K562 (cell line): ENCODE measurements around the gene KLK13. TPM values are rescaled to one million over a fixed set of nuclear protein-coding genes. Genes with fewer than 3 reads are reported as not detected.

ENCODE experiments used
- ATAC-seq: fragments of 200-7000 bp; cut with Tn5 transposase; 3 replicates; pipeline ENCODE4 v1.9.1; 2020; ENCODE audit warnings: moderate library complexity
- BruUV-seq: library from RNA; stranded (reverse); fragments of 400-500 nt; replicated peaks from 2 replicates; lab custom pipeline; 2021; lab: Mats Ljungman, UMichigan
- CTCF ChIA-PET: fragments of 300-600 bp; formaldehyde crosslinking; extraction: SDS; loops from one replicate; lab custom pipeline; 2021; ENCODE audit warnings: low intra/inter-chr PET ratio; lab: Yijun Ruan, JAX
- POLR2A ChIA-PET: fragments of 300-600, 350-650 bp; sonication (Branson Sonifier 250); formaldehyde crosslinking; extraction: SDS; loops from one replicate; lab custom pipeline; 2021; ENCODE audit warnings: antibody characterized with exemption, inconsistent platforms; lab: Yijun Ruan, JAX
- DNase-seq, 4 experiments: peaks; one replicate each; pipeline versions ENCODE4 v3.0.0 to v3.0.0-alpha.2; 2011 to 2018; ENCODE audit warnings: low spot score in 3 of 4, mixed read lengths in 3 of 4; ENCODE audit errors: extremely low read depth in 1 of 4
- FAIRE-seq: peaks from 2 replicates; lab custom pipeline; 2011; peaks lifted over from hg19 to GRCh38; lab: Jason Lieb, UNC
- H2AFZ ChIP-seq: 2 replicates; pipeline ENCODE4 v1.6.0; 2011; ENCODE audit warnings: low read depth, low read length, control low read depth, inconsistent platforms
- H3K27ac ChIP-seq: fragments of 200-600 bp; 3 replicates; pipeline ENCODE4 v1.8.0; 2011; ENCODE audit warnings: low read depth, mild to moderate bottlenecking, control low read depth, inconsistent platforms, low read length, moderate library complexity, mixed read lengths; ENCODE audit errors: extremely low read depth
- H3K27me3 ChIP-seq, 2 experiments: fragments of 300-600 bp in 1 of 2; 2 replicates in 1 of 2; 3 replicates in 1 of 2; pipeline versions ENCODE4 v1.6.0 to v1.8.0; 2011; ENCODE audit warnings: inconsistent platforms in 2 of 2, low read length in 2 of 2, mild to moderate bottlenecking in 1 of 2, mixed read lengths in 1 of 2, moderate library complexity in 1 of 2; ENCODE audit not compliant: control insufficient read depth in 2 of 2, insufficient read depth in 2 of 2
- H3K36me3 ChIP-seq: fragments of 300-600 bp; 3 replicates; pipeline ENCODE4 v1.8.0; 2011; ENCODE audit warnings: mild to moderate bottlenecking, low read length, inconsistent platforms; ENCODE audit not compliant: control insufficient read depth, insufficient read depth
- H3K4me1 ChIP-seq, 2 experiments: fragments of 200-600 bp in 1 of 2; replicated peaks in 1 of 2; 2 replicates in 1 of 2; 3 replicates in 1 of 2; pipeline versions ENCODE4 v1.5.1 to v1.8.0; 2011; ENCODE audit warnings: inconsistent platforms in 2 of 2, low read length in 2 of 2, mild to moderate bottlenecking in 1 of 2, mixed read lengths in 1 of 2, moderate library complexity in 1 of 2; ENCODE audit not compliant: control insufficient read depth in 2 of 2, insufficient read depth in 2 of 2
- H3K4me2 ChIP-seq: 2 replicates; pipeline ENCODE4 v1.6.1; 2011; ENCODE audit warnings: low read length, control low read depth, inconsistent platforms, mixed read lengths; ENCODE audit not compliant: insufficient read depth
- H3K4me3 ChIP-seq: fragments of 200-600 bp; sonication (generic), shearing (Covaris generic); 2 replicates; pipeline ENCODE4 v1.5.1; 2016; ENCODE audit warnings: control low read depth, inconsistent platforms
- H3K79me2 ChIP-seq: fragments of 200-600 bp; 3 replicates; pipeline ENCODE4 v1.8.0; 2011; ENCODE audit warnings: low read length, inconsistent platforms; ENCODE audit not compliant: control insufficient read depth, insufficient read depth
- H3K9ac ChIP-seq, 2 experiments: 2 replicates each; pipeline versions ENCODE4 v1.6.0 to v1.6.1; 2011; ENCODE audit warnings: low read depth in 2 of 2, low read length in 2 of 2, control low read depth in 1 of 2, inconsistent platforms in 1 of 2, mild to moderate bottlenecking in 1 of 2, mixed read lengths in 1 of 2; ENCODE audit not compliant: insufficient read depth in 1 of 2
- H3K9me1 ChIP-seq: one replicate; pipeline ENCODE4 v1.6.0; 2011; ENCODE audit warnings: inconsistent platforms, mild to moderate bottlenecking, low read length, moderate library complexity; ENCODE audit not compliant: control insufficient read depth, insufficient read depth
- H3K9me3 ChIP-seq: replicated peaks from 2 replicates; pipeline ENCODE4 v1.5.1; 2011; ENCODE audit warnings: low read depth, low read length, inconsistent platforms; ENCODE audit not compliant: control insufficient read depth, insufficient read depth
- H4K20me1 ChIP-seq: replicated peaks from 2 replicates; pipeline ENCODE4 v1.6.1; 2011; ENCODE audit warnings: low read length, inconsistent platforms, mixed read lengths; ENCODE audit not compliant: control insufficient read depth, insufficient read depth
- DIDO1 ChIP-seq: fragments of 450-650 bp; IDR thresholded peaks from 2 replicates; pipeline ENCODE4 v1.6.1; 2016; ENCODE audit warnings: low read depth, missing biosample characterization, missing genetic modification characterization
- E2F6 ChIP-seq, 2 experiments: IDR thresholded peaks; 2 replicates each; pipeline ENCODE4 v1.6.1; 2011; ENCODE audit warnings: borderline replicate concordance in 1 of 2, control low read depth in 1 of 2, low read depth in 1 of 2, low read length in 1 of 2, mild to moderate bottlenecking in 1 of 2, mixed read lengths in 1 of 2, moderate library complexity in 1 of 2; ENCODE audit not compliant: insufficient read depth in 1 of 2, insufficient read length in 1 of 2, poor library complexity in 1 of 2, severe bottlenecking in 1 of 2; ENCODE audit errors: extremely low read depth in 1 of 2
- GABPB2 ChIP-seq: fragments of 250-450 bp; sonication (Bioruptor Pico); conservative IDR thresholded peaks from 2 replicates; pipeline ENCODE4 v1.5.1; 2021; ENCODE audit warnings: mild to moderate bottlenecking
- HDGF ChIP-seq: fragments of 450-650 bp; IDR thresholded peaks from 2 replicates; pipeline ENCODE4 v1.6.1; 2016
- MEF2D ChIP-seq: conservative IDR thresholded peaks from 2 replicates; pipeline ENCODE4 v1.6.1; 2016; ENCODE audit warnings: low read depth, missing genetic modification characterization, missing compliant biosample characterization
- NFRKB ChIP-seq: fragments of 450-650 bp; IDR thresholded peaks from 2 replicates; pipeline ENCODE4 v1.6.1; 2016; ENCODE audit warnings: low read depth
- TEAD2 ChIP-seq: fragments of 450-650 bp; IDR thresholded peaks from 2 replicates; pipeline ENCODE4 v1.6.1; 2016; ENCODE audit warnings: missing genetic modification characterization, control low read depth, missing compliant biosample characterization
- TFAP4 ChIP-seq: sonication (generic); formaldehyde crosslinking; IDR thresholded peaks from 2 replicates; pipeline ENCODE4 v1.8.0; 2022; ENCODE audit warnings: missing genetic modification reagents, mild to moderate bottlenecking, moderate library complexity, borderline replicate concordance
- THRA ChIP-seq: fragments of 450-650 bp; IDR thresholded peaks from 2 replicates; pipeline ENCODE4 v1.6.1; 2017; ENCODE audit warnings: mild to moderate bottlenecking, moderate library complexity
- ZNF431 ChIP-seq: sonication (generic); formaldehyde crosslinking; IDR thresholded peaks from 2 replicates; pipeline ENCODE4 v1.8.0; 2022; ENCODE audit warnings: mild to moderate bottlenecking, missing genetic modification reagents
- ZNF644 ChIP-seq: fragments of 200-800 bp; sonication (Bioruptor generic); IDR thresholded peaks from 2 replicates; pipeline ENCODE4 v1.6.1; 2016; ENCODE audit warnings: low read depth, missing genetic modification characterization, missing compliant biosample characterization
- WGBS: fragments of 100-300 bp; shearing (Covaris generic); methylation state at CpG from one replicate; pipeline ENCODE4 v1.1.6; 2016; ENCODE audit warnings: low coverage, mixed read lengths; ENCODE audit not compliant: insufficient coverage; ENCODE audit errors: missing lambda C conversion rate; 5-methylcytosine and 5-hydroxymethylcytosine counted together
- in situ Hi-C: fragments of 300-500 bp; cut with MboI; formaldehyde crosslinking; loops from 4 replicates; pipeline ENCODE4 v1.15.0; 2018; ENCODE audit warnings: inconsistent platforms, mixed read lengths
- intact Hi-C: fragments of 100-400 bp; cut with micrococcal nuclease; formaldehyde crosslinking; loops from 2 replicates; pipeline ENCODE4 v1.14.2; 2022
- polyA plus RNA-seq, 8 experiments: library from polyadenylated mRNA; depleted of rRNA in 4 of 8; stranded (reverse) in 5 of 8; unstranded in 3 of 8; fragments of >200 nt; fragmentation: Nextera tagmentation in 2 of 8; fragmentation: Illumina TruSeq in 1 of 8; extraction: Ambion mirVana in 2 of 8; extraction: Trizol in 1 of 8; gene quantifications; 2 replicates each; pipeline versions ENCODE4 v1.2.1 to v1.2.3, GENCODE V29; 2011 to 2014; ENCODE audit warnings: inconsistent platforms in 1 of 8, missing spikeins in 1 of 8
- total RNA-seq, 7 experiments: library from RNA; depleted of rRNA in 6 of 7; stranded (reverse); fragments of >200 nt in 6 of 7; fragmentation: Illumina TruSeq in 2 of 7; extraction: Trizol in 2 of 7; gene quantifications; 2 replicates each; pipeline versions ENCODE4 v1.2.1 to v1.2.3, GENCODE V29; 2011 to 2021; ENCODE audit warnings: low replicate concordance in 1 of 7

The KLK13 gene
- total and polyA plus RNA-seq, 9 of the 15 experiments (the other 6 are each of a cell fraction or from before 2014, with no cell fraction given) = 0.72 to 9.0 (median 2.3) TPM

- no peak overlapping the region for H3K9ac ChIP-seq
- H3K4me1 ChIP-seq = peaks cover 0 to 4% of the 10 kb centered on the region in 2 experiments; a peak in 2 of 5 replicates
- ChIA-PET POLR2A (interaction anchor here (0.6 kb wide), 1 partner anchor 307 kb away, joined by 3 read pairs; no protein-coding TSS in a partner anchor), CTCF (no interaction called here)
- FAIRE-seq (no peak), ATAC-seq (no peak), DNase-seq (no peak)
- 100% methylated on average over 3 of the region's 22 CpGs for whole genome bisulfite sequencing
- H3K27ac ChIP-seq = no peak overlapping the region
- H3K4me2 ChIP-seq = no peak overlapping the region
- H2AFZ ChIP-seq = no peak overlapping the region
- no TSS peak for BruUV-seq
- peaks cover 5% of the 10 kb centered on the region for H3K9me1 ChIP-seq
- peaks cover 31% of the 10 kb centered on the region; the same call in 2 of the 3 replicates for H3K36me3 ChIP-seq
- intact Hi-C loops = no loop called here
- peaks cover 8% of the 10 kb centered on the region for H4K20me1 ChIP-seq
- in situ Hi-C loops = loop anchor here (10.0 kb wide), 1 partner anchor 394 kb away; no protein-coding TSS in a partner anchor
- no peak overlapping the region for H3K4me3 ChIP-seq
- TF ChIP-seq ZNF644 (no peak), ZNF431 (no peak)
- no peaks in the 10 kb centered on the region; a peak in 2 of 5 replicates for H3K27me3 ChIP-seq
- 0 out of 3 replicates have a peak, but pooled peaks cover 4% of the 10 kb centered on the region for H3K79me2 ChIP-seq
- no peaks in the 10 kb centered on the region for H3K9me3 ChIP-seq
Measured at GRCh38 chr19:51099047-51099382, 34.1 kb upstream of the KLK13 start.

- intact Hi-C loops (no loop called here), in situ Hi-C loops (loop anchor here (10.0 kb wide), 1 partner anchor 394 kb away; no protein-coding TSS in a partner anchor)
- no peak for FAIRE-seq
- no peak overlapping the region for H3K9ac ChIP-seq
- no peaks in the 10 kb centered on the region for H3K9me3 ChIP-seq
- BruUV-seq = no TSS peak
- POLR2A ChIA-PET = interaction anchor here (0.6 kb wide), 1 partner anchor 306 kb away, joined by 3 read pairs; no protein-coding TSS in a partner anchor
- no peak for DNase-seq
- peaks cover 5% of the 10 kb centered on the region for H3K9me1 ChIP-seq
- H3K27me3 ChIP-seq = no peaks in the 10 kb centered on the region; a peak in 2 of 5 replicates
- ATAC-seq = no peak
- WGBS = 80% methylated on average over 2 of the region's 78 CpGs
- no peaks in the 10 kb centered on the region; a peak in 1 of 5 replicates for H3K4me1 ChIP-seq
- H3K36me3 ChIP-seq = peaks cover 27% of the 10 kb centered on the region; the same call in 2 of the 3 replicates
- CTCF ChIA-PET = interaction anchor here (0.7 to 1.4 kb wide), 2 partner anchors 71 to 394 kb away, joined by 3 to 4 read pairs; no protein-coding TSS in a partner anchor
- no peak overlapping the region for H3K4me3 ChIP-seq
- H4K20me1 ChIP-seq = peaks cover 8% of the 10 kb centered on the region
- TF ChIP-seq E2F6 (IDR thresholded peaks at IDR 0.05; ENCODE audit: borderline replicate concordance in 1 of 2, extremely low read depth in 1 of 2, insufficient read depth in 1 of 2, insufficient read length in 1 of 2, low read depth in 1 of 2, low read length in 1 of 2, poor library complexity in 1 of 2, severe bottlenecking in 1 of 2) (no peak), NFRKB (no peak), DIDO1 (tag) (no peak), HDGF (no peak), MEF2D (tag) (no peak), GABPB2 (no peak), TFAP4 (no peak), THRA (no peak), TEAD2 (tag) (no peak)
- TF ChIP-seq, all 486 proteins: peak for 0
- H3K79me2 ChIP-seq = 0 out of 3 replicates have a peak, but pooled peaks cover 4% of the 10 kb centered on the region
- H2AFZ ChIP-seq = no peak overlapping the region
- no peak overlapping the region for H3K4me2 ChIP-seq
- H3K27ac ChIP-seq = no peak overlapping the region
Measured at GRCh38 chr19:51098365-51099046, 33.6 kb upstream of the KLK13 start.
